COR-L47 (cell line): ENCODE measurements around the gene NTN1.

ENCODE experiments used
- DNase-seq: peaks from one replicate; lab custom pipeline; 2025; lab: John Stamatoyannopoulos, UW

Gene NTN1

DNA sequence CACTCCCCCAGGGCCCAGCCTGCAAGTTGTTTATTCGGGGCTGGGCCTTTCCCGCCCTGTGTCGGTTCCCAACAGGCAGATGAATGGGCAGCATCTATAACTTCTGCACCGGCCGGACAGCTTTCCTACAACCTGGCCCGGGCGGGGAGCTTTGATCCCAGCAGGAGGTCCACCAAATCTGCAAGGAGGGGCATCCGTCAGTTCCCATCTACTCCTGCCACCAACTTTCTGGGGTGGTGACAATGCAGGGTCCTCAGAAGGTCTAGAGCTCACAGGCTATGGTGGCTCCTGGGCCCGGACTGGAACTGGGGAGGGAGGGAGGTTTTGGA is 211.9 kb downstream of the NTN1 start:
- no peak for DNase-seq

DNA sequence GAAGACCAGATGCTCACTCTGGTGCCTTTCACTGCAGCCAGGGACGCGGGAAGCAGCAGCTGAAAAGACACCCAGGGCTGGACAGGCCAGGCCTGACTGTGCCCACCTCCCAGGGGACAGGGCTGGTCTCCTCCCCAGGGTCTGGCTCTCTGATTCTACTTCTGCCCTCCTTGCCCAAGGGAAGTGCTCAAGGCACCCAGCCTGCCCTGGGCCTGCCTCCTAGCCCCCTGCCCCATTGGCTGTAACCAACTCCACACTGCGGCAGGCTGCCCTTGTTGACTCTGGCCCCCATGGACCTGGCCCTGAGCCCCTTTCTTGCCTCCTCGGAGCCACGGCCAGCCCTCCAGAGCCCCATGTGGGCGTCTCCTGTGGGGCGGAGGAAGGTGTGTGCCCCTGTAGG is 212.5 kb downstream of the NTN1 start:
- no peak for DNase-seq

DNA sequence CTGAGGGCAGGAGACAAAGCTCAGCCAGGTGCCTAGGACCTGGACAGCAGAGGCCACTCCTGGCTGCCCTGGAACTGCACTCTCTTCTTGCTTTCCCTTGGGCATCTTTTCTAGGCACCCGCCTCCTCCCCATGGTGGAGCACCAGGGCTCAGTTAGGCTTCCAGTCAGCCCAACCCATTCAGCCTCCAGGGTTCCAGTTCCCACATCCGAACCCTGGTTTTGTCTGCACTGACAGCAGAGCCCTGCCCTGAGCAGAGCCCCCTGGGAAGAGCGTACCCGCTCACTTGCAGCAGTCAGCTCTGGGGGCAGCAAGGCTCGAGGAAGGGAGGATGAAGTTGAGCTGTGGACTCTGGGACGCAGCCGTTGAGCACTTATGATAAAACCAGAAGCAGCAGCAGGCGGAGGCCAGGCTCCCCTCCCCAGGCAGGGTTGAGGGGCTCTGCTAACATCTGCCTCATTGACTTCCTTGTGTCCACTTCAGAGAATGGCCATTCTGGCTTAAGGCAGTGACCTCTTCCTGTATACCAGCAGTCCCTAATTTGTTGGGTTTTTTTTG is 213.2 kb downstream of the NTN1 start:
- DNase-seq, result no peak

DNA sequence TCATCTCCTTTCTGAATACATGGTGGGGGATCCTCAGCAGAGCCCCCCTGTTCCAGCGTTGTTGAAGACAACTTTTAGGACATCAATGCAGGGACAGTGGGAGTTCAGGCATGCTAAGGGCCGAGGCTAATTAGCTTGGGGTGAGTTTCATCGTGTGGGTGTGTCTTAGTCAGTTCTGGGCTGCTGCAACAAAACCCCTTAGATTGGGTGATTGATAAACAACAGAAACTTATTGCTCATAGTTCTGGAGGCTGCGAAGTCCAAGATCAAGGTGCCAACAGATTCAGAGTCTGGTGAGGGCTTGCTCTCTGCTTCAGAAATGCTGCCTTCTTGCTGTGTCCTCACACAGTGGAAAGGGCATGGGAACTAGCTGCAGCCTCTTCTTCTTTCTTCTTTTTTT is 214.0 kb downstream of the NTN1 start:
- DNase-seq, result no peak

DNA sequence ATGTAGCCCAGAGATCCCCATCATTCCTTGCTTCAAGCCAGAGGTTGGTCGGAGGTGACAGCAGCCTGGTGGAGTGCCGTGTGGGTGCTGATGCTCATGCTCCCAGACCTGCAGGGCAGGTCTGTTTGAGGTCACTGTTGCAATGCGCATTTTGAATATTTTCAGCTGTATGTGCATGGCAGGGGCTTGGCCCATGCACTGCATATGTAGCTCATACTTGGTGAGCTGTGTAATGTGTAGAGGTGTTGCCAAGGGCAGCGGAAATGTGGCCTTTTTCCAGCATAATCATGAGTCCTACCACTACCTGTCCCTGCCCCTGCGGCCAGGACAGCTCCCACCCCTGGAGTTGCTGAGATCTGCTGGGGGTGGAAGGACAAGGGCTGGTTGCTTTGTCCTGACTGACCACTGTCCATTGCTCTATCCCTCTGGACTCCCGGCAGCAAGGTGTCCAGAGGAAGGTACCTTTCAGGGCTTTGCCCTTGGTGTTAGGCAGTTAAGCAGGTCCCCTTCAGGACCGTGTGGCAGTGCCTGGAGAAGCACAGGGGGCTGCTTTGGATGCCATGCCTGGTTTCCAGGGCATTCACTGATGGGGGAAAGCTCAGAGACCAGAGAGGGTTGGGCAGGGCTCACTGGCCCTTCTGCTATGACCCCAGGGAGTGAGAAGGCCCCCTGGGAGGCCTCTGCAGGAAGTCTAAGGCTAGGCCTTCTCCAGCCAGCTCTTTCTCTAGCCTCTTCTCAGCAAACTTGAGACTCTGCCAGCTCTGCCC is 215.2 kb downstream of the NTN1 start:
- DNase-seq, result no peak

DNA sequence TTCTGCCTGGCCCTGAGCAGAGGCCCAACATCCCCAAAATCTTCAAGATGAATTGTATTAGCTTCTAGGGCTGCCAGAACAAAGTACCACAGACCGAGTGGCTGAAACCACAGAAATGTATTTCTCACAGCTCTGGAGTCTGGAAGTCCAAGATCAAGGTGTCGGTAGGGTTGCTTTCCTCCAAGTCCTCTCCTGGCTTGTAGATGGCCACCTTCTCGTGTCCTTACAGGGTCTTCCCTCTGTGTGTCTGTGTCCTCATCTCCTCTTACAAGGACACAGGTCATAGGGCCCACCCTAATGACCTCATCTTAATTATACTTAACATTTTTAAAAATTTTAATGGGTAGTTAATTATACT is 215.7 kb downstream of the NTN1 start:
- no peak for DNase-seq

DNA sequence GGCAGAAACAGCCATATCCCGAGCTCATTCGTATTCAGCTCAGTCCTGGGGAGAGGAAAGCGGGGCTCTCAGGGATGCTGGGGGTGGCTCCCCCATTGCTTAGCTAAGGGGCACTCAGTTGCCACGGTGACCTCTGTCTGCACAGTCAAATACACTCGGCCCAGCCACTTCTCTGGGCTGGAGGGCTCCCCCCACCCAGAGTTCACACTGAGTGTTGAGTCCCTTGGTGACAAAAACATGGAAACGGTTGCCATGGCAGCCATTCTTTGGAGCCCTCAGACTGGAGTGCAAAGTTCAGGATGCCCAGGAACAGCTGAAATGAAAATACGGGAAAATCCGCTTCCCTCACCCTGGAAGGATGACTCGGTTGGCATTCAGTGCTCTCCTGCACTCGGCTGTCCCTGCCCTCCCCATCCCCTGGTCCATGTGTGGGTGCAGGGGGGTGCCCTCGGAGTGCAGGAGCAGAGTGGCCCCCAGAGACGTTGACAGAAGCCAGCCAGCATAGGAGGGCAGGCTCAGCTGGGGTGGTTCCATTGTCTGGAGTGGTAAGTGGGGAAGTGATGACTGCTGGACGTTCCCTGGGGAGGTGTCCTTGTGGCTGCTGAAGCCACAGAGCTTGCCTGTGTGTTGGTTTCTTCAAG is 216.5 kb downstream of the NTN1 start:
- DNase-seq, result no peak

DNA sequence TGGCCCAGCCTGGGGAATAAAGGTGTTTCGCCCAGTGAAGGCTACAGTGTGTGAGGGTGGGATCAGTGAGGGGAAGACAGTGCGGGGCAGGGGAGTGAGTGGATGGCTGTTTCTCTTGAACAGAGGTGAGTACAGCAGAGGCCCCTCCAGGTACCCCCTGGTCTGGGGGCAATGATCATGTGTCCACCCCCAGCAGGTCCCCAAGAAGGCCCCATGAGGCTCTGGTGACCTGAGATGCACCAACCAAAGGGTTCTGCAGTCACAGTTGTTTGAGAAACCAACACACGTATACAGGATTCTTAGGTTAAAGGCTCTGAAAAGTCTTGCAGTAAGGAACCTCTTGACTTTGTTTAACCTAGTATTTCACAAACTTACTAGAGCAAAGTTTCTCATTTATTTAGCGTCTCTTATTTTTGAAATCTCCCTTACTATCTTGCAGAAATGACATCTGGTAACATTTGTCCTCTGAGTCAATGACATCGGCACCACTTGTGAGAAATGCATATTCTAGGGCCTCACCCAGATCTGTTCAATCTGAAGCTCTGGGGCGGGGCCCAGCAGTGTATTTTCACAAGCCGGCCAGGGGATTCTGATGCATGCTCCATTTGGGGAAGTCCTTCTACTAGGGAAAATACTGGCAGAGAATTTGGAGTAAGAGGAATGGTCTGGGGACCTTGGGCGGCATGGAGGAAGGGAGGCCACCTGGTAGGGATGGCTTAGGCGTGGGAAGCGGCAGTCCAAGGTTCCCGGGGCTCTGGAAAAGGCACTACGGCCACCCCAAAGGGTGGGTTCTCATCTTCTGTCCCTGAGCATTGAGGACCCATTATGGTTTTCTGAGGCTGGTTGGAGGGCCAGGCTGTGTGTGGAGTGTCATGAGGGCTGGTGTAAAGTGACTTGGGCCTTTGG is 217.3 kb downstream of the NTN1 start:
- no peak for DNase-seq

DNA sequence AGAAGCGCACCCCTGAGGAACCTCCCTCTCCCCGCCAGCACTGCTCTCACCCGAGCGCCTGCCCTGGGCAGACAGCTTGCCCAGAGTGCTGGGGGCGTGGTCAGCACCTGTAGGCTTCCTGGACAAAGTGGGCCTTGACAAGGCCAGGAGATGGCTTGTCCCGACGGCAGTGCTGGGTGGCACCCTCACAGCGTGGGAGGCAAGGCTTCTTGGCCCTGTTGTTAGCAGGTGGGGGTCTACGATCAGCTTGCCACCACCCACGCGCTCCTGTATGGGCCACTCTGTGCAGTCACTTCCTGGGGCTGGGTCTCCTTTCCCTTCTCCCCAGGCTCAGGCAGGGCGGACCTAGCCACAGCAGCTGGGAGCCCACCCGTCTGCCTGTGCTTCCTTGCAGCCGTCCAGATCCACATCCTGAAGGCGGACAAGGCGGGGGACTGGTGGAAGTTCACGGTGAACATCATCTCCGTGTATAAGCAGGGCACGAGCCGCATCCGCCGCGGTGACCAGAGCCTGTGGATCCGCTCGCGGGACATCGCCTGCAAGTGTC is 218.0 kb downstream of the NTN1 start:
- no peak for DNase-seq

DNA sequence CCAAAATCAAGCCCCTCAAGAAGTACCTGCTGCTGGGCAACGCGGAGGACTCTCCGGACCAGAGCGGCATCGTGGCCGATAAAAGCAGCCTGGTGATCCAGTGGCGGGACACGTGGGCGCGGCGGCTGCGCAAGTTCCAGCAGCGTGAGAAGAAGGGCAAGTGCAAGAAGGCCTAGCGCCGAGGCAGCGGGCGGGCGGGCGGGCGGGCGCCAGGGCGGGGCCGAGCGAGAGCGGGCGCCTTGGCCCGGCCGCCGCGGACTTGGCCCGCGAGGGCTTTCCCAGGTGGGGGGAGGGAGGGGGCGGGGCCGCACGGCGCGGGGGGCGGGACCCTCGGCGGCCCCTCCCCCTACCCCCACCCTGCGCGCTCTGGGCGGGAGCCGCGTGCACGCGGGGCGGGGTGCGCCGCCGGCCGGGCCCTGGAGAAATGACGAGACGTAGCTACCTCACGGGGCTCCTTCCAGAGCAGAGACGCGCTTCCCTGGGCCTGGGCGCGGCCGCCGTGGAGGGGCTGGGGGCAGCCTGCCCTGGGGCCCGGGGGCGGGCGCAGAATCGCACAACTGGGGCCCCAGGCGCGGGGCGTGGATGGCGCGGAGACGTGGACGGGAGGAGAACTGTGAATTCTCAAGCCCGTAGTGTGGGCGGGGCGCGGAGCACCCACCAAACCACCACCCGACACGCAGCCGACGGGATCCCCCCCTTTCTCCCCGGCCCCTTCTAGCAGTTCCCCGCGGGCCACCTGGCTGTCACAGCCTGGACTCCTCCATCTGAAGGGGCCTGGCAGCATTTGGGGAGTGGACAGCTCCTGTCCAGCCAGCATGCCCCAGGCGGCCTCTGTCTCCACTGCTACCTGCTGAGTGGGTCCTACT is 218.7 kb downstream of the NTN1 start:
- DNase-seq, result no peak

DNA sequence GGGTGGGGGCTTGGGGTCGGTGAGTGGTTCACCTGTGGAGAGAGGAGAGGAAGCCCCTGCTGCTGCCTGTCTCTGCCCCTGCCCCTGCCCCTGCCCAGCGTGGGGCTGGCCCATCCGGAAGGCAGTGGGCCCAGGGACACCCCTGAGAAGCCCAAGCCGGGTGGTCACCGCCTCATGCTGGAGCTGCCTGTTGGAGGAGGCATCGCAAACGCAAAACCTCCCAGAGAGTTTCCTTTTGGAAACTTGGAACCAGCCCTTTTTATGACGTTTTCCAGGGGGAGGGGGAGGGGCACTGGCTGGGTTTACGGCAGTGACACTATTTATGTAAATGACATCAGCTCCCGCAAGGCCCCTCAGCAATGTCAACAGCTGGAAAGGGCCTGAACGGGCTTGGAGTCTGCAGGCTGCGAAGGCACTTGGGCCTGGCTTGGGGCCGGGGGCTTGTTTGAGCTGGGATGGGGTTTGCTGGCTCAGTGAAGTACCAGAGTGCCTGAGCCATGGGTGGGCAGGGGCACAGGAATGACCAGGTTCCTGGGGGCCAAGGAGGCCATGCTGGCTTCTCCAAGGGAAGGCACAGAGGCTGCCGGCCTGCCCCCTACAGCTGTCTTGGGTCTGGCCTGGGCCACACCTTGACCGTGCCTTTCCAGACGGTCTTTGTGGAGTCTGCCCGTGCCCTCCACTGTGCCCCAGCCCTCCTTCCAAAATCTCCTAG is 219.5 kb downstream of the NTN1 start:
- no peak for DNase-seq

DNA sequence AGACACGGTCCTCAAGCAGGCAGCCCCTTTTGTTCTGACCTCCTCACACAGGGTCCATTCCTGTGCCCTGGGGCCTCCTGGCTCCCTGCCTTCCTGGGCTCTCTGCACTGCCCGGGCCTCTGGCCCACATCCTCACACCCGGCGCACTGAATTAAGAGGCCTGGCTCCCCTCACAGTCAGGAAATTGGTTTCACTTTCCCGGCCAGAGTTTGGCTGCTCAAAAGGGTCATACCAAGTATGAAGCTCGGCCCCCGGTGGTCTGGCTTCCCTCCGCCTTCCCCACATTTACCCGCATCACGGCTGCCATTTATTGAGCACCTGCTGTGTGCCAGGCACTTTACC is 220.0 kb downstream of the NTN1 start:
- no peak for DNase-seq

DNA sequence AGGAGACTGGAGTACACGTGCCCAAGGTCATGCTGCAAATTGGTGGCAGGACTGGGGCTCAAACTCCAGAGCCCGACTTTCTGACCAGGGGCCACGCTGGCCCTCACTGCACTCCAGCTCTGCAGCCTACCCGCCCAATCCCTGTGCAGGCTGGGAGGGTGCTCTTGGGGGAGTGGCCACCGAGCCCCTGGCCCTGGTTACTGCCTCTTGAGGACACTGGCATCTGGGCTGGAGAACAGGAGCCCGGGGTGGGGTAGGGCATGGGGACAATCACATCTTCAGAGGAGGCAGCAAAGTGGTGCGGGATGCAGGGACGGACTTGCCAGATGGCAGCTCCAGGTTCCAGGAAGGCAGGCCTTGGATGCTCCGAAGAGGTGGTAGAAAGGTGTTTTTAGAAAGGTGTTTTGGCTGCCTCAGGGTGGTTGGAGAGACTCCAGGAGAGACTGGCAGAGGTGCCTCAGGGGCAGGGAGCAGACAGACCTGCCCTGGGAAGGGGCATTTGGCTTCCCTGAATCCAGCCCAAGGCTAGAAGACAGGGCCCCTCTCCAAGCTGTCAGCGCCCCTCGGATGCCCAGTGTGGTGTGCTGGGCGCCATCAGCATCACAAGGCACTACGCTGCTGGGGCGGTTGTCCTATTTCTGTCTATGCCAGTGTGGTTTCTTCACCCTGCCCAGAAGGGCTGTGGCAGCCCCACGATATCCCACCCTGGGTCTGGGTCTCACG is 220.6 kb downstream of the NTN1 start:
- DNase-seq, result no peak

DNA sequence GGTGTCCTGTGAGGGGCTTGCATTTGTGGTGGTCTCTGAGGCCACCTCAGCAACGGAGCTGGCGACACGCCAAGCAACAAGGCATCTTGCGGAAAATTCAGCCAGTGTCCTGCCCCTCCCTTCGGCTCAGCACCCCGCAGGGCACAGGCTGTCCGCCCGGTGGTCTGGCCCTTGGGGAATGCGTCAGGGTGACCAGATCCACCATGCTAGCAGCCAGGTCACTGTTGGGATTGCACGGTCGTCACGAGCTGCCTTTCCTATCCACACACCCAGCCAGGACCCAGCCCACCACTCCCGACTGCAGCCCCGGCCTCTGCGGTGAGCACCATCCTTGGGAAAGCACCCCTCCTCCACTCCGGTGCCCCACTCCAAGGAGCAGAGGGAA is 221.2 kb downstream of the NTN1 start:
- DNase-seq, result no peak

DNA sequence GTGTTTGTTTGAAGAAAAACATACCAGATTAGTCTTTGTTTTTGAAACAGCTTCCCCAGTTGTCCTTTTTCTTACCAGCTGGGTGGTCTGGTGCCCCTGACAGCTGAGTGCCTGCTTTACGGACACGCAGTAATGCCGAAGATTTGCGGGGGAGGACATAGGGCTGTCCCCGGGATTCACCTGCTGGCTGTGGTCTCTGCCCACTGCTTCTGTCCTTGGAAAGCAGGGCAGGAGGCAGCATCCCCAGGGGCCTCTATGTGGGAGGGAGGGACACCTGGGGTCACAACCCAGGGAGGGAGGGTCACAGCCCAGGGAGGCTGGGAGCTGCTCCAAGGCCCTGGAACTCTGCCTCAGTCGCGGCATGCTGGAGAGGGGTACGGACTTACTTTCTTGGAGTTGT is 221.7 kb downstream of the NTN1 start:
- DNase-seq, result no peak

DNA sequence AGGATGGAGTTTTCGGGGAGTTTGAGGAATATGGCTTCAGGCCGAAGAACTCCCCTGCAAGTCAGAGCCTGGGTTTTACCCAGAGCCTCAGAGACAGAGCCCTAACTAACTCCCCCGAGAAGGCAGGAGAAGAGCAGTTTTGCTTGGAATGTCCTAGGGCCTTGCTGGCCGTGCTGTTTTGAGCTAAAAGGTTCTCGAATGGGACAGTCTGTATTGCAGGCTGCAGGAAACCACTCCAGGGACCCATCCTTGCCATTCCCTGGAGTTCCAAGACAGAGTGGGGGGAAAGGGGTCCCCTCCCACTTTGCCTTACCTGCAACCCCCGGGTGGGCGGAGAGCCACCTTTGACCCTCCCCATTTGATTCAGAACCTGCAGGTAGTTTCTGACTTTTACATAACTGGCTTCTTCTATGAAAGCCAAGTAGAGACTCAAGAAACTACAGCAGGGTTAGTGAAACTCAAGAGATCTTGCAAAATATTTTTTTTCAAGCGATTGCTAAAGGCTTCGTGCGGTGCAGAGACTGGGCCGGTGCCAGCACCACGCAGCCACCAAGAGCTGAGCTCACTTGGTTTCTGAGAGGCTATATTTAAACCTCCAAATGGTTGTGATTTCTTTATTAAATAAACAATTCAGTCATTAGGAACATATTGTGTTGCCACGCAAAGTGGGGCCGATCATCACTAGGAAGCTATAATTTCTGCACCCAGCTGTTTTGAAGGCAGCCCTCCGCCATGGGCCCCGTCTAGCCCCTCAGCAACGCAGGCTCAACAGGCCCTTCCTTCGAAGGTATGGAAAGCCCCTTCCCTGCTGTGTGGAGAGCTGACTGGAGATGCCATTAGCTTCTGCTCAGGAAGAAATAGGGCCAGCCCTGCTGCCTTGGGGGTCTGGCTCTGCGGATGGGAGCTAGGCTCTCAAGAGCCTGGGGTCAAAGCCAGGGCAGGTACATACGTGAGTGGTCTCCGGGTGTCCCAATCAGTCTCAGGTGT is 223.0 kb downstream of the NTN1 start:
- no peak for DNase-seq

DNA sequence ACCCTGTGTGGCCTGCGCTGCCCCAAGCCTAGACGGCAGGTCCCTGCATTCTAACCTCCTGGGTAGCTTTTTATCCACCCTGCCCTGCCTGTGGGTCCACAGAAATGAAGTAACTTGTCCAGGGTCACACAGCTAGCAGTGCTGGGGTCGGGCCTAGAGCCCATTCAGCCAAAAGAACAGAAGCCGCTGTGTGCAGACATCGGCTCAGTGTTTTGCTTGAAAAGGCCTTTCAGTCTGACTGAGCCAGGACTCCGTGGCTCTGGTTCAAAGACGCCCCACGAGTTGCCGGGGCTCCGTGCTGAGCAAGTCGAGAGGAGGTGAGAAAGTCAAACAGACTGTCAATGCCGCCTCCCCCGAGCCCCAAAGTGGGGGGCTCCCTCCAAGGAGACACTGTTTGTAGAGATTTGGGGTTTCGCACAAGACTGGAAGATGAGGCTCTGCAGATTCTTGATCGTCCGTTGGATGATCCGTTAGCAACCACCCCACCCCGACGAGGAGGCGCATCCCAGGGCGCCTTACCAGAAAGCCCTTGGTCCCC is 226.2 kb downstream of the NTN1 start:
- DNase-seq, result no peak

DNA sequence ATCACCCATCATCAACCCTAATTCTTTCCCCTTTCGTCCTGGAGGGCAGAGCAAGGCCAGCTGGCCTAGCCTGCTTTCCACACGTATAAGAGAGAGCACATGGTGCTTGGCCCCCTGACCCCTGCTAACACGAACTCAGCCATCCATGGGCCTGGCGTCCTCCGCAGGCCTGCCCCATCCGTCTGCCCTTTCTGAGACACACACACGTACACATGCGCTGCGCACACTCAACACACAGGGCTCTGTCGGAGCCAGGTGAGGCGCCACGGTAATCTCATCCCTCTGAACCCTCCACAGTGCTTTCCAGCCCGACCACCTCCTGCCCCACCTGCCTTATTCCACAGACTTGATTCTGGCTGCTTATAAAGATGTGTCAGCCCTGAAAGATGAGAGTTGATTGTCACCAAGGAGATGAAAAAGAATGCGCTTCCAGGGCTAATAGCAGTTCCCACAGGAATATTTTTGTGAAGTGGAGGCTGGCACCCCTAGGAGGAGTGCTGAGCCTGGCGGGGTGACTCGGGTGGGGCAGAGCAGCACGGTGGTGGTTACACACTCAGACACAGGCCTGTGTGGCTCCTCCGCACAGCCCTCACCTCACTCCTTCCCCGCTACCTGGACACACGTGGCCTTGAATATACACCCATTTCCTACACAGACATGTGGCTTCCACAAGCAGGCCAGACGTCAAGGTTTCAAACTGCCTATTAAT is 228.1 kb downstream of the NTN1 start:
- DNase-seq, result no peak
